DND-41 (cell line): ENCODE results near the gene STK25.
"Not testable (repeated sequence)": the region's sequence is repeated elsewhere in the genome, so short reads cannot be mapped to it uniquely, and the experiment has no call there.

Experiments
- ATAC-seq: fragments of 200-7000 bp; cut with Tn5 transposase; 3 replicates; pipeline ENCODE4 v1.9.1; 2021; ENCODE audit warnings: low read depth; ENCODE audit not compliant: insufficient read depth
- DNase-seq: peaks from one replicate; pipeline ENCODE4 v3.0.0-alpha.2; 2020
- H2AFZ ChIP-seq: 2 replicates; pipeline ENCODE4 v1.6.0; 2012; ENCODE audit warnings: low read depth, low read length
- H3K27ac ChIP-seq: 2 replicates; pipeline ENCODE4 v1.5.1; 2012; ENCODE audit warnings: low read length, inconsistent platforms
- H3K27me3 ChIP-seq: fragments of 200-600 bp; sonication (generic); 2 replicates; pipeline ENCODE4 v1.6.0; 2012; ENCODE audit warnings: low read length, mild to moderate bottlenecking, inconsistent platforms; ENCODE audit not compliant: insufficient read depth, poor library complexity
- H3K36me3 ChIP-seq: 2 replicates; pipeline ENCODE4 v1.5.1; 2012; ENCODE audit warnings: low read length, inconsistent platforms; ENCODE audit not compliant: insufficient read depth
- H3K4me1 ChIP-seq: 2 replicates; pipeline ENCODE4 v1.5.1; 2012; ENCODE audit warnings: mild to moderate bottlenecking, low read length; ENCODE audit not compliant: insufficient read depth
- H3K4me2 ChIP-seq: 2 replicates; pipeline ENCODE4 v1.6.0; 2012; ENCODE audit warnings: mild to moderate bottlenecking, moderate library complexity, low read length, inconsistent platforms; ENCODE audit not compliant: insufficient read depth
- H3K4me3 ChIP-seq, 2 experiments: fragments of 200-600 bp in 1 of 2; shearing (Covaris generic) in 1 of 2; 2 replicates each; pipeline ENCODE4 v1.5.1; 2012 to 2016; ENCODE audit warnings: inconsistent platforms in 2 of 2, low read length in 2 of 2, mild to moderate bottlenecking in 2 of 2, low read depth in 1 of 2, moderate library complexity in 1 of 2
- H3K79me2 ChIP-seq: 2 replicates; pipeline ENCODE4 v1.6.0; 2012; ENCODE audit warnings: low read length, inconsistent platforms; ENCODE audit not compliant: insufficient read depth
- H3K9ac ChIP-seq: 2 replicates; pipeline ENCODE4 v1.6.0; 2012; ENCODE audit warnings: low read depth, mild to moderate bottlenecking, inconsistent platforms, low read length, moderate library complexity
- H3K9me3 ChIP-seq: 2 replicates; pipeline ENCODE4 v1.5.1; 2012; ENCODE audit warnings: low read length, moderate library complexity, mild to moderate bottlenecking, inconsistent platforms; ENCODE audit not compliant: insufficient read depth, severe bottlenecking
- H4K20me1 ChIP-seq: 2 replicates; pipeline ENCODE4 v1.6.0; 2012; ENCODE audit warnings: low read length; ENCODE audit not compliant: insufficient read depth
- EZH2 ChIP-seq: IDR thresholded peaks from 3 replicates; pipeline ENCODE4 v1.6.1; 2012; ENCODE audit warnings: borderline replicate concordance, low read depth, mild to moderate bottlenecking, moderate library complexity, low read length, inconsistent platforms; ENCODE audit not compliant: severe bottlenecking
- TF ChIP-seq, protein P1 (sequence below): IDR thresholded peaks from 2 replicates; pipeline ENCODE4 v1.5.1; 2012; ENCODE audit warnings: borderline replicate concordance, low read length, moderate library complexity, mild to moderate bottlenecking; ENCODE audit not compliant: poor library complexity, severe bottlenecking; ENCODE audit errors: extremely low read depth

STK25 gene

DNA sequence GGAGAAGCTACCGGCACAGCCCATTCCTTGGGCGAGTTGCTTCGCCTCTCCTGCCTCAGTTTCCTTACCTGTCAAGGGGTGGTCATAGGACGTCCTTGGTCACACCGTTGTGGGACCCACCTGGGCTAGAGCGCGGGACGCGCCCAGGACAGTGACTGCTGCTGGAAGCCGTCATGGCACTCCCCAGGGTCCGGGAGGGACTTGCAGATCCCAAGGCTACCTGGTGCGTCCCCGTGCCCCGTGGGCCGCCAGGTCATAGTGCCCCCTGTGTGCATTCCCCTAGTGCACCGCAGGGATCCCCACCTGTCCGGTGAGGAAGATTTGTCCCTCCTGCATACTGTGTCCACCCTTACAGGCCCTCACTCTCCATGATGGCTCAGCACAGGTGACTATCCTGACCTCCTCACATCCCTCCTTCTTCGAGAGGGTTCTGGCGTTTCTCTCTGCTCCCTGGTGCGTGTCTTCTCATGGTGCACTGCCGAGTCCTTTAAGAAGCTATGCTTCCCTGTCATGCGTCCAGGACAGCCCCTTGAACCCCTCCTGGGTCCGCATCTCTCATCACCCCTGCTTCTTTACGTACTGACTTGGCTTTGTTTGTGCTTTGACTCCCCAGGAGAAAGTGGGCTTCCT is 886 bp upstream of the STK25 start:
- no peak for ATAC-seq
- DNase-seq: no peak
- Histone ChIP-seq H4K20me1 (peaks cover 29% of the 10 kb centered on the region), H3K36me3 (peaks cover 19% of the 10 kb centered on the region; the same call in 1 of the 2 replicates), H3K4me2 (peak overlapping the region; percentile 78), H3K27me3 (no peaks in the 10 kb centered on the region), H2AFZ (peak overlapping the region; percentile 94), H3K9ac (peak overlapping the region; percentile 88), H3K9me3 (no peaks in the 10 kb centered on the region), H3K79me2 (peaks cover 40% of the 10 kb centered on the region), H3K27ac (peak overlapping the region; percentile 68), H3K4me1 (peaks cover 36% of the 10 kb centered on the region), H3K4me3 (peak overlapping the region in 1 of 2 experiments; percentile 57; a peak in 2 of 4 replicates)
- TF ChIP-seq EZH2: no peak
- TF ChIP-seq, protein P1, sequence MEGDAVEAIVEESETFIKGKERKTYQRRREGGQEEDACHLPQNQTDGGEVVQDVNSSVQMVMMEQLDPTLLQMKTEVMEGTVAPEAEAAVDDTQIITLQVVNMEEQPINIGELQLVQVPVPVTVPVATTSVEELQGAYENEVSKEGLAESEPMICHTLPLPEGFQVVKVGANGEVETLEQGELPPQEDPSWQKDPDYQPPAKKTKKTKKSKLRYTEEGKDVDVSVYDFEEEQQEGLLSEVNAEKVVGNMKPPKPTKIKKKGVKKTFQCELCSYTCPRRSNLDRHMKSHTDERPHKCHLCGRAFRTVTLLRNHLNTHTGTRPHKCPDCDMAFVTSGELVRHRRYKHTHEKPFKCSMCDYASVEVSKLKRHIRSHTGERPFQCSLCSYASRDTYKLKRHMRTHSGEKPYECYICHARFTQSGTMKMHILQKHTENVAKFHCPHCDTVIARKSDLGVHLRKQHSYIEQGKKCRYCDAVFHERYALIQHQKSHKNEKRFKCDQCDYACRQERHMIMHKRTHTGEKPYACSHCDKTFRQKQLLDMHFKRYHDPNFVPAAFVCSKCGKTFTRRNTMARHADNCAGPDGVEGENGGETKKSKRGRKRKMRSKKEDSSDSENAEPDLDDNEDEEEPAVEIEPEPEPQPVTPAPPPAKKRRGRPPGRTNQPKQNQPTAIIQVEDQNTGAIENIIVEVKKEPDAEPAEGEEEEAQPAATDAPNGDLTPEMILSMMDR: no peak

DNA sequence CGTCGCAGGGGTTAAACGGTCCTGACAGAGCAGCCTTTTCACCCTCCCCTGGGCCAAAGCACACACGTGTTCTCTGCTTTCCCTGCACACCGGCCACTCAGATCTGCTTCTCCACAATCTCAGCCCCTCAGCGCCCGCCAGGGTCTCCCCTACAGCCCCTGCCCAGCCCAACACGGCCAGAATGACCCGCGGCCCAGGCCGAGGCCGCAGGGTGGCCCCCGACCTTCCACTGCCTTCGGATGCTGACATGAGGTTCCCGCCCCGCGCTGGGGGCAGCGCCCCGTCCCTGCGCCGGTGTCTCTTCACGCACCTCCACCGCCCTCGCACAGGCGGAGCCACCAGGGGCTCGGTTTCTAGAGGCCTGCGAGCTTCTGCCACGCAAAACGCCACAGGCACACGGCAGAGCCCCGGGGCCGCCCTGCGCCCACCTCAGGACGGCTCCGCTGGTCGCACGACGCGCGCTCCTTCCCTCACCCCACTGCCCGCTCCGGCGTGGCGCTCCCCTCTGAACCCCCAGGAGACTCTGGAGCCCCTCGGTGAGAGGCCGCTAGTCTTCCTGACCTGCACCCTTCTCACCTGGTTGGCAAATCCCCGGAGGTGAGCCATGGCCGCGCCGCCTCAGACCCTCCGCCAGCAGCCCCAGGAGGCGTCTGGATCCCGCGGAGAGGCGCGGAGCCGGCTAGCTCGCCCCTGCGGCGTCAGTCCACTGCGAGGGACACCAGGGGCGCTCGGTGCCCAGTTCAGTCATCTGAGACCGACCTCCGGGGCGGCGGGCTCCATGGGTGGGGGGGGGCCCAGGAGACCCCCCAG is 749 bp downstream of the STK25 start:
- TF ChIP-seq, protein P1: no peak
- peak overlapping the region; percentile 66 for H3K27ac ChIP-seq
- peak overlapping the region; percentile 97 for H3K4me2 ChIP-seq
- H3K4me3 ChIP-seq: peak overlapping the region; percentile 87 to 94
- peaks cover 36% of the 10 kb centered on the region for H3K4me1 ChIP-seq
- H3K9me3 ChIP-seq: no peaks in the 10 kb centered on the region
- H2AFZ ChIP-seq: peak overlapping the region; percentile 68
- ATAC-seq: peak; percentile 14; the same call in 2 of the 3 replicates
- DNase-seq: no peak
- no peaks in the 10 kb centered on the region for H3K27me3 ChIP-seq
- peaks cover 20% of the 10 kb centered on the region; the same call in 1 of the 2 replicates for H3K36me3 ChIP-seq
- H3K9ac ChIP-seq: peak overlapping the region; percentile 88
- H4K20me1 ChIP-seq: peaks cover 36% of the 10 kb centered on the region
- peaks cover 48% of the 10 kb centered on the region for H3K79me2 ChIP-seq

DNA sequence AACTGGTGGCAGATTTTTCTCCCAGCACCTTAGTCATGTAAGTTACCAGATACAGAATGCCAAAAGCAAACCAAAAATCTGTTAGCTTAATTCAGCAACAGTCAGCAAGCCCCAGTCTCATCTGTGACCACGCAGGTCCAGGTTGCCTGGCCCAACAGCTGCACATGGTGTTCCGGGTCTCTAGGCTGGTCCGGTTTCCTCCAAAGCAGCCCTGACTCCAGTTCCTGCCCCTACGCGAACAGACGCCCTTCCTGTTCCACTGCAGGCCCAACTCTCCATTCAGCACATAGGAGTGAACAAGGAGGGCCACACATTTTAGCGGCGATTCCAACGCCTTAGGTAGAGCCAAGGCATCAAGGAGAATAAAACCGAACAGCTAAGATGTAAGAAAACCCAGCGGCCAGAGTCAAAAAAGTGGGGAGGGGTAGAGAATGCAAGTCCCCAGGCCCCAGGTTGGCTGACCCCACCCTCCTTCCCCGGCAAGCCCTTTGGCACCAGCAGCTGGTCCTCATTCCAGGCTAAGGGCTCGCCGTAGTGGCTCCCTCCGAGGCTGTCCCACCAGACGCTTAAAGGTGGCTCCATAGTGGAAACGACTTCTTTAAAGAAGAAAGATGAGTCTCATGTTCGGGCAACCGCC is 1.5 kb downstream of the STK25 start:
- no peaks in the 10 kb centered on the region for H3K27me3 ChIP-seq

DNA sequence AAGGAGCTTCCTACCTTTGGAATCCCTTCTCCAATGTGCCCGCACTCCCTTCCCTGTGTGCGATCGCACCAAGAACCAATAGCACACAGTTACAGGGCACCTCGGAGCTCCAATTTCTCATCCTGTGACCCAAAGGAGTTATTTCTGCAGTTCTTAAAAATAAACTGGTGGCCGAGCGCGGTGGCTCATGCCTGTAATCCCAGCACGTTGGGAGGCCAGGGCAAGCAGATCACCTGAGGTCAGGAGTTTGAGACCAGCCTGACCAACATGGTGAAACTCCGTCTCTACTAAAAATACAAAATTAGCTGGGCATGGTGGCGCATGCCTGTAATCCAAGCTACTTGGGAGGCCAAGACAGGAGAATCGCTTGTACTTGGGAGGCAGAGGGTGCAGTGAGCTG is 2.1 kb downstream of the STK25 start:
- H3K4me3 ChIP-seq, ATAC-seq, H3K9ac ChIP-seq, H3K27ac ChIP-seq, H2AFZ ChIP-seq, DNase-seq, H3K9me3 ChIP-seq, H3K27me3 ChIP-seq: not testable (repeated sequence)
- H3K36me3 ChIP-seq: peaks cover 27% of the 10 kb centered on the region
- peaks cover 36% of the 10 kb centered on the region for H3K4me1 ChIP-seq
- H3K79me2 ChIP-seq: peaks cover 55% of the 10 kb centered on the region
- peaks cover 43% of the 10 kb centered on the region for H4K20me1 ChIP-seq
- peak overlapping the region; percentile 11; the same call in 1 of the 2 replicates for H3K4me2 ChIP-seq

More for the DNA sequence above, 1.5 kb downstream of the STK25 start:
- Histone ChIP-seq H3K4me3 (peak overlapping the region; percentile 87 to 94; a peak in 3 of 4 replicates), H3K4me1 (peaks cover 36% of the 10 kb centered on the region), H2AFZ (no peak overlapping the region), H3K4me2 (peak overlapping the region; percentile 97), H3K79me2 (peaks cover 53% of the 10 kb centered on the region), H4K20me1 (peaks cover 39% of the 10 kb centered on the region), H3K9ac (peak overlapping the region; percentile 88), H3K36me3 (peaks cover 24% of the 10 kb centered on the region; the same call in 1 of the 2 replicates), H3K9me3 (no peaks in the 10 kb centered on the region), H3K27ac (0 out of 2 replicates have a peak overlapping the region, but pooled peaks have one; percentile 22)
- no peak for ATAC-seq
- TF ChIP-seq EZH2: no peak
- TF ChIP-seq, protein P1: no peak
- no peak for DNase-seq
